GM19025 (cell line): Measurements from ENCODE around the gene TAS2R14.

Source experiments
- ATAC-seq: cut with Tn5 transposase; IDR thresholded peaks from one replicate; pipeline ENCODE4 v1.9.1; 2021; ENCODE audit warnings: mild to moderate bottlenecking, low read depth, moderate library complexity; ENCODE audit not compliant: unreplicated experiment

The TAS2R14 gene

GRCh38 chr12:10909462-10909861 lies 29.6 kb downstream of the TAS2R14 start, which contains the start of gene TAS2R13:
Gene TAS2R13 (minus strand): TSS chr12:10909562. CDS start chr12:10909298, 264 bp downstream.
- no peak for ATAC-seq

- ATAC-seq: no peak
Observed at GRCh38 chr12:10904686-10905085, 34.4 kb downstream of the TAS2R14 start.

- no peak for ATAC-seq
Observed at GRCh38 chr12:10901427-10901826, 37.6 kb downstream of the TAS2R14 start.

- no peak for ATAC-seq
Observed at GRCh38 chr12:10900972-10901371, 38.1 kb downstream of the TAS2R14 start.

GRCh38 chr12:10900530-10900929 lies 38.5 kb downstream of the TAS2R14 start:
- ATAC-seq: no peak

- no peak for ATAC-seq
Observed at GRCh38 chr12:10896854-10897253, 42.2 kb downstream of the TAS2R14 start.

GRCh38 chr12:10891937-10892336 lies 47.1 kb downstream of the TAS2R14 start:
- no peak for ATAC-seq

- no peak for ATAC-seq
Observed at GRCh38 chr12:10889226-10889625, 49.8 kb downstream of the TAS2R14 start.
